GM12864 (cell line): Measurements from ENCODE around the gene MLST8.

Experiments
- DNase-seq: peaks from one replicate; pipeline ENCODE4 v3.0.0-alpha.2; 2011; ENCODE audit warnings: low read depth
- H3K4me3 ChIP-seq: 2 replicates; pipeline ENCODE4 v1.5.1; 2011; ENCODE audit warnings: mild to moderate bottlenecking, low read depth, low read length, control low read depth
- TF ChIP-seq, protein P1 (sequence below): IDR thresholded peaks from 2 replicates; pipeline ENCODE4 v1.5.1; 2011; ENCODE audit warnings: low read depth, mild to moderate bottlenecking, moderate library complexity, low read length, control low read depth, inconsistent platforms; ENCODE audit errors: missing control alignments

Gene MLST8

DNA sequence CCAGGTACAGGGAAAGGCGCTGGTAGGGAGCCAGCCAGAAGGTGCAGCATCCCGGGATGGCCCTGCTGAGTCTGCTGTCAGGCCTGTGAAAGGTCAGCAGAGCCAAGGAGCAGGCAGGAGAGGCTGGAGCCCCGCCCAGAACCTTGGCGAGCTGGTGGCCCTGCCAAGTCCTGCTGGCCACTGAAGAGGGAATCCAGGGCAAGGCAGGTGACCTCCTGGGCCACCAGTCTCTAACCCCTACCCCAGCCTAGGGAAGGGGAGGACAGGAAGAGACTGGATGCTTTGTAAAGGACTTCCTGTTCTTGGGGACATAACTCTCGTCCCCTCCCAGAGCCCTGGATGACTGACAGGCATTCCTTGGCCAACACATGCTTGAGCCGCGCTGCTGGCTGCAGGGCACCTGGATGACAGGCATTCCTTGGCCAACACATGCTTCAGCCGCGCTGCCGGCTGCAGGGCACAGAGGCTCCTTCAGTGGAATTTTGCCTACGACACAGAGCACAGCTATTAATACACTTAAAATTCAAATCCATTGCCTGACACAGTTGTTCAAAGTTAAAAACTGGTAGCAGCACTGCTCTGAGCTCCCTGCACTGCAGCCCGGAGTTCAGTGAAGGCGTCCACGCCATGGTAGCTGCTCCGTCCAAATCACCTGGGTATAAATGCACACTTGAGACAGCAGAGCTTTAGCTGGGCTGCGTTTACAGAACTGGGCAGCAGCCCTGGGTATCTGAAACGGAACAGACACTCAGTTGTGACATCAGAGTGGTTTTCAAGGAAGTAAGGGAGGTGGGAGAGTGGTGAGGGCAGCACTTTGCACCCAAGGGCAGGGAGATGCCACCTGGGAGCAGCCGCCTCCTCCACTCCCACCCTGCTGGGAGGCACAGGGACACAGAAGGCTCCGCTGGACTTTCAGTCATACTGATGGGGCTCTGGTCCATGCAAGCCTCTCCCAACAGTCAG is 7.4 kb downstream of the MLST8 start:
- no peak for DNase-seq
- peak overlapping the region; percentile 98 for H3K4me3 ChIP-seq
- TF ChIP-seq, protein P1, sequence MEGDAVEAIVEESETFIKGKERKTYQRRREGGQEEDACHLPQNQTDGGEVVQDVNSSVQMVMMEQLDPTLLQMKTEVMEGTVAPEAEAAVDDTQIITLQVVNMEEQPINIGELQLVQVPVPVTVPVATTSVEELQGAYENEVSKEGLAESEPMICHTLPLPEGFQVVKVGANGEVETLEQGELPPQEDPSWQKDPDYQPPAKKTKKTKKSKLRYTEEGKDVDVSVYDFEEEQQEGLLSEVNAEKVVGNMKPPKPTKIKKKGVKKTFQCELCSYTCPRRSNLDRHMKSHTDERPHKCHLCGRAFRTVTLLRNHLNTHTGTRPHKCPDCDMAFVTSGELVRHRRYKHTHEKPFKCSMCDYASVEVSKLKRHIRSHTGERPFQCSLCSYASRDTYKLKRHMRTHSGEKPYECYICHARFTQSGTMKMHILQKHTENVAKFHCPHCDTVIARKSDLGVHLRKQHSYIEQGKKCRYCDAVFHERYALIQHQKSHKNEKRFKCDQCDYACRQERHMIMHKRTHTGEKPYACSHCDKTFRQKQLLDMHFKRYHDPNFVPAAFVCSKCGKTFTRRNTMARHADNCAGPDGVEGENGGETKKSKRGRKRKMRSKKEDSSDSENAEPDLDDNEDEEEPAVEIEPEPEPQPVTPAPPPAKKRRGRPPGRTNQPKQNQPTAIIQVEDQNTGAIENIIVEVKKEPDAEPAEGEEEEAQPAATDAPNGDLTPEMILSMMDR = no peak

DNA sequence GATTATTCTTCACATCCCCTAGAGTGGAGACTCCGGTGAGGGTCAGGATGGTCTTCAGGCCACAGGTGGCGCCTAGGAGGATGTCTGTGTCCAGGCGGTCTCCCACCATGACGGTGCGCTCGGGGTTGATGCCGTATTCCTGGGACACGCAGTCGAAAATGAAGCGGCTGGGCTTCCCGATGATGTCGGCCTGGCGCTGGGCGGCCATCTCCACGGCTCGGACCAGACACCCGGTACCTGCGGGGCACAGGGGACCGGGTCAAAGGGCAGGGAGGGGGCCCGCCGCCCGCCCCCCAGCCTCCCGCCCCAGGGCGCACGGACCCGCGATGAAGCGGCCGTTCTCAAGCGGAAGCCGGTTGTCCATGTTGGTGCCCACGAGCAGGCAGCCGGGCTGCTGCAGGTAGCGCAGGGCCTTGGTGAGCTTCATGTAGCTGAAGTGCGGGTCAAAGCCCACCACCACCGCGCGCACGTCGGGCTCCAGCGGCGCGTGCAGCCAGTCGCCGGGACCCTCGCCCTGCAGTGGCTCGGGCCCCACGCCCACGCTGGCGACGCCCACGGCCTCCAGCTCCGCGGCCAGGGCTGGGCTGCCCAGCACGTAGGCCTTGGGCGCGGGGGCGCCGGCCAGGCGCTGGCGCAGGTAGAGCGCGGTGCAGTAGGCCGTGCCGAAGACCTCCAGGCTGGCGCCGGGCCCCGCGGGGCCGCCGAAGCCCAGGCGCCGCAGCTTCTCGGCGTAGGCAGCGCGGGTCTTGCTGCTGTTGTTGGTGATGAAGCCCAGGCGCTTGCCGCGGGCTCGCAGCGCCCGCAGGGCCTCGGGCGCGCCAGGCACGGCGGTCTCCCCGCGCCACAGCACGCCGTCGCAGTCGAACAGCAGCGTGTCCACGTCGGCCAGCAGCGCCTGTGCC is 8.8 kb downstream of the MLST8 start:
- TF ChIP-seq, protein P1 = no peak
- no peak for DNase-seq
- peak overlapping the region; percentile 98 for H3K4me3 ChIP-seq

DNA sequence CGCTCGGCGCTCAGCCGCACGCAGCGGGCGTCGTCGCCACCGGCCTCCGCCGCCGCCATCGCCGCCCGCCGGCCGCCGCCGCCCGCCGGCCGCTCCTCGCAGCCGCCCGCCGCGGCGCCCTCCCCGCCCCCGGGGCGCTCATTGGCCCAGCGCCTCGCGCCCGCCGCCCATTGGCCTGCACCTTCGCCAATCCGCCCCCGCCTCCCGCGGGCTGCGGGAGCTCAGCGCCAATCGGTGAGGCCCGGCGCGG is 9.4 kb downstream of the MLST8 start, which contains the start of gene PGP:
TSS of gene PGP (minus strand) at position 122 of the 250 bp plus-strand sequence. CDS start at position 59, 63 bp downstream.
- no peak for DNase-seq
- peak within 1 kb of the TSS; percentile 98 for H3K4me3 ChIP-seq
- TF ChIP-seq, protein P1 = no peak

DNA sequence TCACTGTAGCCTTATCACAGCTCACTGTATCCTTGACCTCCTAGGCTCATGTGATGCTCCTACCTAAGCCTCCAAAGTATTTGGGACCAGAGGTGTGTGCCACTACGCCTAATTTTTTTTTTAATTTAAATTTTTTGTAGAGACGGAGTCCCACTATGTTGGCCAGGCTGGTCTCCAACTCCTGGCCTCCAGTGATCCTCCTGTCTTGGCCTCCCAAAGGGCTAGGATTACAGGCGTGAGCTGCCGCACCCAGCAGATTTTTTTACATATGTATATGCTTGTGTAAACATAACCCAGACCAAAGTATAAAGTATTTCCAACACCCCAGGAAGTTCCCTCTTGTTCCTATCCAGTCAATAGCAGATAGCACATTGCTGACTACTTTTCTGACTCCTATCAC is 11.1 kb downstream of the MLST8 start:
- DNase-seq = no peak
- peak overlapping the region; percentile 55 for H3K4me3 ChIP-seq
- TF ChIP-seq, protein P1 = no peak

DNA sequence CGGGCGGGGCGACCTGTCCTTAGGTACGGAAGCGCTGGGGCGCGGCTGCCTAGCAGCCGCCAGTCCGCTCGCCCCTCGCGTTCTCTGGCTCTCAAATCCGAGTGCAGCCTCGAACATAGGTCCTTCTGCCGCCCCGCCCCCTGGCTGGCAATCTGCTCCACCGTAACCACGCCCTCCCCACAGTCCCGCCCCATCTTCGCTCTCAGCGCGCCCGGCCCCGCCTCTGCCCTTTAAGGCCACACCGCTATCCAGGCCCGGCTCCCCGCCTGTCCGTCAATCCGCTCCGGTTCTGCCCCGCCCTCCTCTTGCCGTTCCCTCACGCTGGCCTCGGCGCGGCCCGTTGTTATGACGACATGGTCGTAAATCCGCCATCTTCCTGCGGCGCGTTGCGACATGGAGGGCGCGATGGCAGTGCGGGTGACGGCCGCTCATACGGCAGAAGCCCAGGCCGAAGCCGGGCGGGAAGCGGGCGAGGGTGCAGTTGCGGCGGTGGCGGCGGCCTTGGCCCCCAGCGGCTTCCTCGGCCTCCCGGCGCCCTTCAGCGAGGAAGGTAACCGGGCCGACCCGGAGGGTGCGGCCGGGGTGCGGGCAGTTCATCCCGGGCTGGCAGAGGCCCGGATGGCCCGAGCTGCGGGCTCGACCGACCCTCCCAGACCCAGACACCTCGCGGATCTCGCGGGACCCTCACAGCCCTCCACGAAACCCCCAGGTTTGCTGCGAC is 18.1 kb downstream of the MLST8 start, which contains the start of gene E4F1:
TSS of gene E4F1 (plus strand) at position 371 of the 721 bp plus-strand sequence. CDS start at position 394, 23 bp downstream.
- peak; percentile 98 for DNase-seq
- peak within 1 kb of the TSS; percentile 100 for H3K4me3 ChIP-seq
- TF ChIP-seq, protein P1 = no peak

DNA sequence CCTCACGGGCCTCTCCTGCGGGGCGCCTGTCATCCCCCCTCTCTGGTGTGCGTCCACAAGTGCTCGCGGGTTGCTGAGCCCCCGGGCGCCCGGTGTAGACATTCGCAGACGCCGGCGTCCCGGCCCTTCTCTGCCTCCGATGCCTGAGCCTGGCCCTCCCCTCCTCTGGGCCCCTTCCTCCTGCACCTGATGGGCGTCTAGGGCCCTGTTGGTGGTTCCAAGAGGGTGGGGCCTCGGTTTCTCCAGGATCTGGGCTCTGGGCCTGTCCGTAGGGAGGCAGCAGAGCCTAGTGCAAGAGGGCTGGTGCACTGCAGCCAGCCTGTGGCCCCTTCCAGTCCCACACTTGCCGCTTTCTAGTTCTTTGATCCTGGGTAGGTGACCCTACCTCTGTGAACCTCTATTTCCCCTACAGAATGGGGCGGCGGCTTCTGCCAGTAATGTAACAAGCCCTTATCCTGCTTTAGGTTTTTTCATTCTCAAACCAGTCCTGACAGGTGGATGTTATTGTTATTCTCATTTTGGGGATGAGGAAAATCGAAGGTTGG is 18.8 kb downstream of the MLST8 start:
- no peak for DNase-seq
- peak overlapping the region; percentile 100 for H3K4me3 ChIP-seq
- TF ChIP-seq, protein P1 = no peak
